ENCODE data around the gene GSC2.
A peak's percentile ranks its signal among the peaks of the same experiment; 100 is the strongest.

GSC2 gene

DNA sequence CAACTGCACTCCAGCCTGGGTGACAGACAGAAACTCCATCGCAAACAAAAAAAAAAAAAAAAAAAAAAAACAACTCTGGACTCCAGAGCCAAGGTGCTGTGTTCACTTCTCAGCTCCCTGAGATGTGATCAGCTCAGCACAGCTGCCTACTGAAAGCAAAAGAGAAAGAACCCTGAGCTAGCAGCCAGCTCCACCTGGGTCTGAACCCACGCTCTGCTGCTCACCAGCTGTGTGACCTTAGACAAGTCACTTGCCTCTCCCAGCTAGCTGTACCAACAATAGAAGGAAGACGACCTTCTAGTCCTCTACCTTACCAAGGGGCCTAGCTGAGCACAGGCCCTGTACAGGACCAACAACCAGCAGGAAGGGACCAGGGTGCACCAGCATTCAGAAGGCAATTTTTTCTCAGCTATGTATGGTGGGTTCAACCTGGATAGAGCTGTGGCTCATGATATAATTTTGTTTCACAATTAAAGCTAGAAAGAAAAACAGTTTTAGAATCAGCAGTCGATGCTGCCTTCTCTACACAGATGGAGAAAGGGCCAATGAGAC lies 31.7 kb downstream of the GSC2 start:
- DNase-seq = no peak

DNA sequence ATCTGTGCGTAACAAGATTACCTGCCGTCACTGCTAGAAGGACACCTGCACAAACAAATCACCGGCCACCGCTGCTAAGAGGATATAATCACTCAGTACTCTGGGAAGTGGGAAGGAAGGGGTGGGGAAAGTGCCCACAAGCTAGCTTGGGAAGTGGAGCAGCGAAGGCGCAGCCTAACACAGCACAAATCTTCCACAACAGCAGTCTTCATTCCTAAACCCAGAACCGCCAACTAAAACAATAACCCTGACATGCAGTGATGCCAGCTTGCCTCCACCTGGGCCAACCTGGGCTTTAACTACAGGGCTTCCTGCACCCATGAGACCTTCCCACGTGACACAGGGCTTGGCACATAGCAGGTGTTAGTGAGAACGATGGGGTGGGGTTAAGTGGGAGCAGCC lies 33.0 kb downstream of the GSC2 start:
- DNase-seq = peak; percentile 58

DNA sequence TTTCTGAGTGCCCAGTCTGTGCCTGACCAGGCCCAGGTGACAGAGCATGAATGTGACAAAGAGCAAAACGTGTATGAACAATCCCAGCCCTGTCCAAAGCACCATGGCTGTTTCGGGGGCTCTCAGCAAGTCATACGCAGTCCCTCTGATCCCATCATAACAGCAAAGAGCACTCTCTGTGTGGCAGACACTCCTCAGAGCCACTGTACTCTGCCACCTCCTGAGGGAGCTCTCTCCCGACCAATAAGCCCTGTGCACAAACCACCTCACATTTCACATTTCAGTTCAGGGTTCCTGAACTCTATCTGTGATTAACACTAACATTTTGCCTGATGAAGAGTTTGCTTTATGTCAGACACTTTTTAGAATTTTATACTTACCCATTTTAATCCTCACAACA lies 34.5 kb downstream of the GSC2 start:
- no peak for DNase-seq

DNA sequence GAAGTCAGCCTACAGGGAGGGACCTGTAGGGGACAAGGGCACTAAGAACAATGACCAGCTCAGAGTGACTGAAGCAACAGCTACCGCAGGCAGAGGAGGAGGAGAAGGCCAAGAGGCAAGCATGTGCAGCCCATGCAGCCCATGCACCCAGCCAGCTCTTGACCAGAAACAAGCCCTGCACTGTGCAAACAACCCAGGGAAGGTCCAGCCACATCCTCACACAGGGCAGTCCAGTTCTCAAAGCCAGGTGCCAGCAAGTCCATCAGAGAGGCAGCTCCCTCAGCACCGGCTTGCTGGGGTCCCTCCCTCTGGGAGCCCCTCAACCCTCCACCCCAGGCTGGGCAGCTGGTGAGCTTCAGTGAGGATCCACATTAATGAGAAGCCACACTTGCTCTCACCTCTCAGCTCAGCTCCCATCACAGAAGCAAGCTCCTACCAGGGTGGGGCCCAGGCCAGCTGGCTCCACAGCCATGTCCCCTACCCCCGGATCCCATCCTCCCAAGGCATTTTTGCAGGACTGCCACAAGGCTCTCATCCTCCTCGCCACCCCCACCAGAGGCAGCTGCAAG lies 35.0 kb downstream of the GSC2 start:
- DNase-seq = no peak

DNA sequence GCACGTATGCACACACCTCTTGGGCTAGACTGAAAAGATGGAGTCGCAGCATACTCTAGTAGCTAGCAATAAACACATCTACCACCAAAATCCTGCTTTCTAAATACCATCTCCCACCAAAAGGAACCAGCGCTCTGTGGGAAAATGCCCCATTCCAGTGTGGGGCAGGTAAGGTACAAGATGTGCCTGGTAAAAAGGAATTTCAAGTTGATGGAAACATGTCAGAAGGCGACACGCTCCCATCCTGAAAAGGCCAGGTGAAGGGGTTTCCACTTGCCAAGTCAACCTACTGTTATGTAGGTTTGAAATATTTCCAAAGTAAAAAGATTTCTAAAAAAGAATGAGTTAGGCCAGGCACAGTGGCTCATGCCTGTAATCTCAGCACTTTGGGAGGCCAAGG lies 36.7 kb downstream of the GSC2 start:
- DNase-seq = no peak

DNA sequence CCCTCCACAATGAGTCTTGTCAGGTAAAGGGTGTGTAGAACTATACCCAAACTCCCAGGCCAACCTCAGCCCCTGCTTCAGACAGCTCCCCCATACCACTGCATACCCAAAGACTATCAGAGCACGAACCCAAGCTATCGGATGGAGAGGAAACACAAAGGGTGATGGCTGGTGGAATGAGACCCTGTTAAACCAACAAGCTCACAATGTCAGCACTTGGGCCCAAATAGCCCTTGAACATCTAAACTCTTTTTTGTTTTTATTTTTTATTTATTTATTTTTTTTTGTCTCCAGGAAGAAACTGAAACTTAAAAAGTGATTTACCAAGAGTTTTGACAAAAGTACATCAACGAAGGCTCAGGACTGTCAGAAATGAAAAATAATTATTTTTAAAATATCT lies 38.5 kb downstream of the GSC2 start:
- no peak for DNase-seq

DNA sequence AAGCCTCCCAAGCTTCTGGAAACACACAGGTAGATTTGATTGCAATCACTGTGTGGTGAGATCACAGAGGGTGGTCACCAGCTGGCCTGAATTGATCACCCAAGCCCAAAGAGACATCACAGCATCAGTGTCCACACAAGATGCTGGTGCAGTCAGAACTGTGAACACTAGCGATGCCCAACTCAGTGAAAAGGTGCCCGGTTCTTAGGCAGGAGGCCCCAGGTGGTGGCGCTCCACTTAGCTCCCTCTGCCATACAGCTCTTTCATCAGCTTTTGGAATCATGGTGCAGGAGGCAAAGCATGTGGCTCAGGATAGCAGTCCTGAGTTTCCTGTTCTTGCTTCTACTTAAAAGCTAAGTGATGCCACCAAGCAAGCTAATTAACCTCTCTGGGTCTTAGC lies 39.0 kb downstream of the GSC2 start:
- no peak for DNase-seq

DNA sequence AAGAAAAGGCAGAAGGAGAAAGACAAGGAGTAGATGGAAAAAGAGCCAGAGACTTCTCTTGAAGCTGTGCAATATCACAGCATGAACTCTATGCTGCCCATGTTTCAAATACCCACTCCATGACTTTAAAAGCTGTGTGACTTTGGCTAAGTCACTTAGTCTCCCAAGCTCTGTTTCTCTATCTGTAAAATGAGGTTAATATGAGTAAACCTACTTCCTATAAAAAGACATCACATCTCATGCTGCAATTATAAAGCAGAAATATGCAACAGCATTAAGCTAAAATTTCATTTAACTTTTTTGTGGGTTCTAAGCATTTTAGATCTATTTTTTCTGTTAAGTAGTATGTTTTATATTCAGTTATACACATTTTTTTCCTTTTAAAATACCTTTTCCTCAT lies 39.4 kb downstream of the GSC2 start:
- no peak for DNase-seq

DNA sequence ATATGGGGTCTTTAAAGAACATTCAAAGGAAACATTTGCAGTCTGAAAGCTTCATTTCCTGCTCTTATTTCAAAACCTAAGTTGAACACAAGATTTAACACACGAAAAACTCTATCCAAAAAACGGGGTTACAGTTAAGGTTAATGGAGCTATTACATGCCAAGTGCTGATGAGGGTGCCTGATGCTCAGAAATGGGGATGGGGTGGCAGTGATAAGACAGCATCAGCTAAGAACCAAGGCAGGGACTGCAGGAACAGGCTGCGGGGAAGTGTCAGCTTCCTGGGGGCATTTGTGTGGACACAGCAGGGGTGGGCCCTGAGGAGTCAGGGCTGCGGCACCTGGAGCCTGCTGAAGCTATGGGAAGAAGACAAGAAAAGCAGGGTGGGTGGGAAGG lies 40.0 kb downstream of the GSC2 start:
- no peak for DNase-seq

DNA sequence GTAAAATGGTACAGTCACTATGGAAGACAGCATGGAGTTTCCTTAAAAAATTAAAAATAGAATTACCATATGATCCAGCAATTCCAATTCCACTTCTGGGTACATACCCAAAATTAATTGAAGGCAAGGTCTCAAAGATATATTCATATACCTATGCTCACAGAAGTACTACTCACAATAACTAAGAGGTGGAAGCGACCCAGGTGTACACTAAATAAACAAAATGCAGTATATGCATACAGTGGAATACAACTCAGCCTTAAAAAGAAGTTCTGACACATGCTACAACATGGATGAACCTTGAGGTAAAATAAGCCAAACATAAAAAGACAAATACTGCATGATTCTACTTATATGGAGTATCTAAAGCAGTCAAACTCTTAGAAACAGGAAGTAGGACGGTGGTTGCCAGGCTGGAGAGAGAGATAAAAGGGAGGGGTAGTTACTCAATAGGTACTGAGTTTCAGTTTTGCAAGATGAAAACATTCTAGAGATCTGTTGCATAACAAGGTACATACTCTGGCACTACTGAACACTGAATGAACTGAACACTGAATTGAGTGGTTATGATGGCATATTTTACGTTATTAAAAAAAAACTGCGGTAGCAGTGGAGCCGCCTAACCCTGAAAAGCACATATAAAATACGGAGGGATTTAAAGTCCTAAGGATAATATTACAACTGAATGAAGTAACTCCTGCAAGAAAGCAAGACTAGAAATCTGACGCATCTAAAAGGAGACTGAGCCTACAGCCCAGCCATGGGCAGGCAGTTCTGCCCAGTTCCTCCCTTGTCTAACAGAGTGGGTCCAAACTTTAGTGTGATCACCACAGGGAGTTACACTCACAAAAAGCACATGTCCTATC lies 40.7 kb downstream of the GSC2 start:
- no peak for DNase-seq

DNA sequence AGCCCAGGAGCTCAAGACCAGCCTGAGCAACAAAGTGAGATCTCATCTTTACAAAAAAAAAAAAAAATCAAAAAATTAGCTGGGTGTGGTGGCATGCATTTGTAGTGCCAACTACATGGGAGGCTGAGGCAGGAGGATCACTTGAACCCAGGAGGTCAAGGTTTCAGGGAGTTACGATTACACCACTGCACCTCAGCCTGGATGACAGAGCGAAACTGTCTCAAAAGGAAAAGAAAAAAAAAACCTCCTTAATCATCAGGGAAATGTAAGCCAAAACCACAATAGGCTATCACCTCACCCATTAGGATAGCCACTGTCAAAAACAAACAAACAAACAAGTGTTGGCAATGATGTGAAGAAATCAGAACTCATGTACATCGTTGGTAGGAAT lies 41.3 kb downstream of the GSC2 start:
- DNase-seq = no peak

DNA sequence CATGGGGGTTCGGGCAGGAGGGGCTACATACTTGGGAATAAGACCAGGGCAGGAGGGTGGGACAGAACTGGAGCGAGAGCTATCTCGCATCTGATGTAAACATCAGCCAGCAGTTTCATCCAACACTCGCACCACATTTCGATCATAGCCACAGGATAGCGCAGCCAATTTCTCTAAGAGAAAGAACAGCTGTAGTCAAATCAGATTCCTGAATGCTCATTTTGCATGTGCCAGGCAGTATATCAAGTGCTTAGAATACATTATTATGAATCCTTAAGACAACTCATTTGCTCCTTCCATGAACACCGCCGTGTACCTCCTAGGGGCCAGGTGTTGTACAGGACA lies 42.4 kb downstream of the GSC2 start:
- DNase-seq = no peak

DNA sequence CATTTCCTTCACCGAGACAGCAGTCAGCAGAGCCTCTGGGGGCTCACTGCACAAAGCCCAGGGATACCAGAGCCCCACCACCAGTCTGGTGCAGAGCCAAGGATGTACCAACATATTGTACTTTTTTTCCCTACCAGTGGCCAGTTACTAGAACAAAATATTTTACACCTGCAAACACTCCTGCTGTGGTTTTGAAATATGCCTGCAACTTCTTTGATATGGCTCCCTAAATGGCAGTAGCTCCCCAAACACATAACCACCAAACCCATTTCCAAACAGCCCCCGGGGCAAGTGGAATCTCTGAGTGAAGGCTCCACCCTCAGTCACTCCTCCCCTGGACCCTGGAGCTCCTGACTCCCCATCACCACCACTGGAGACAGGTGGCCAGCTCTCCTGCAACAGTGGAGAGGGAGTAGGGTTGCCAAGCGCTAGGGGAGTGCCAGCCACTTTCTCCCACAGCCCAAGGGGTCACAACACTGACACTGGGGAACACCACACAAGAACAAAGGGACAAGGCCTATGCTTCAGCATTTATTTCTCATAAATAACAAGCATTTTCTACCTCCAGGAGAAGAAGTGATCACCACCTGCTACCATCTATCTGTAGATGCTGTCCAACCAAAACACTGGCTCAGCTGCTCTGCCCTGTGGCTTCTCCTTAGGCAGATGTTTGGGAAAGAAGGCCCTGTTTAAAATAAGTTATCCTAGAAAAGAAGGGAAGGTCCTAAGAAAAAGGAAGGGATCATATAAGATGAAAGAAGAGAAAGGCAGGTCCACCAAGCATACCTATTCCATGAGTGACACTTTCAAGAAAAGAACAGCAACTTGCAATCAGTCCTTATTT lies 43.0 kb downstream of the GSC2 start:
- DNase-seq = no peak

DNA sequence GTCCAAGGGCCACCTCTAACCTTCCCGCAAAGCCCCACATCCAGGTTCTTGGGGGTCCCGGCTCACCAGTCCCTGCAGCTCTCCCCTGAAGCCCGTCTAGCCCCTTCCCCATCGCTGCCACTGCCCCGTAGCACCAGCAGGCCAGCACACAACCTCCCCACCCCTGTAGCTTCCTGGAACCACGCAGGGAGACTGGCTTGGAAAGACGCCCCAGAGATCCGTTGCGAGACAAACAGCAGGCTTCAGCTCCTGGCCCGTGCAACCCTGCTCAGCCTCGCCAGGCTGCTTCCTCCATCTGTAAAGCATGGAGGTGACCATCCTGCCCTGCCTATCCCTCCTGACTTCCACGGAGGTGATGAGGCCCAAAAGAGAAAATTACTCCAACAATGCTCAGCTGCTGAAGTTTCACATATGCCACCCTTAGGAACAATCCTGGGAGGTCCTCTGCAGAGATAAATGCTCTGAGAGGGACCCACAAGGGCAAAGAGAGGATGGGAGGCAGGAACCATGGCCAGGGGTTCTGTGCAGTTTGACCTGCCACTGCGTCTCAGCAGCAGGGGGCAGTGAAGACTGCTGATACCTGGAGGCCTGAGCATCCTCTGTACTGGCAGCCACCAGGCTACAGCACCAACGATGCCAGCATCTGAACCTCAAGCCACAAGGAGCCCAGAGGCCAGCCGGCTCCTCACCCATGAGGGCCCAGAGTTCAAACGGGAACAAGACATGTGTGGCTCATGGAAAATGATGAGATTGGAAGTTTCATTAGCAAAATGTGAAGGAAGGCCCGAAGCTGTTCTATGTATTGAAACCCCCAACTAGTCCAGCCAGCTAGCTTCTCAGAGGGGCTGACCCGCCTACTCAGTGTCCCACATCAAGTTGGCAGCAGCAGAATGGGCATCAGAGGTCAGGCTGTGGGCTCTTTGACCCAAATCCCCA lies 44.0 kb downstream of the GSC2 start:
- no peak for DNase-seq

DNA sequence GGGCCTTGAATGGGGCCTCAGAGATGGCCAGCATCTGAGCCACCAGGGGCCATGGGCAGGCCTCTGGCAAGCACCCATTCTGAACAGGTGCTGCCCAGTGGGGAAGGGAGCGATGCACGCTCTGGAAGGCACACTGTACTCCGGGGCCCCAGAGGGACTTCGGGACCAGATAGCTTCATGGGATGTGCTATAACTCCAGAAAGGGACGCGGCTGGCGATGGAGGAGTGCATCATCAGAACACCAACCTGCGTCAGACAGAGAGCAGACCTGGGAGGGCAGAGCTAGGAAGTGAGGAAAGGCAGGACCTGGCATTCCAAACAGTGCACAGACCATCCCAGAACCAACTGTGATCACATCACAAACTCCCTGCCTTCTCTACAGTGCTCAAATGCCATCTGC lies 44.6 kb downstream of the GSC2 start:
- DNase-seq = no peak

DNA sequence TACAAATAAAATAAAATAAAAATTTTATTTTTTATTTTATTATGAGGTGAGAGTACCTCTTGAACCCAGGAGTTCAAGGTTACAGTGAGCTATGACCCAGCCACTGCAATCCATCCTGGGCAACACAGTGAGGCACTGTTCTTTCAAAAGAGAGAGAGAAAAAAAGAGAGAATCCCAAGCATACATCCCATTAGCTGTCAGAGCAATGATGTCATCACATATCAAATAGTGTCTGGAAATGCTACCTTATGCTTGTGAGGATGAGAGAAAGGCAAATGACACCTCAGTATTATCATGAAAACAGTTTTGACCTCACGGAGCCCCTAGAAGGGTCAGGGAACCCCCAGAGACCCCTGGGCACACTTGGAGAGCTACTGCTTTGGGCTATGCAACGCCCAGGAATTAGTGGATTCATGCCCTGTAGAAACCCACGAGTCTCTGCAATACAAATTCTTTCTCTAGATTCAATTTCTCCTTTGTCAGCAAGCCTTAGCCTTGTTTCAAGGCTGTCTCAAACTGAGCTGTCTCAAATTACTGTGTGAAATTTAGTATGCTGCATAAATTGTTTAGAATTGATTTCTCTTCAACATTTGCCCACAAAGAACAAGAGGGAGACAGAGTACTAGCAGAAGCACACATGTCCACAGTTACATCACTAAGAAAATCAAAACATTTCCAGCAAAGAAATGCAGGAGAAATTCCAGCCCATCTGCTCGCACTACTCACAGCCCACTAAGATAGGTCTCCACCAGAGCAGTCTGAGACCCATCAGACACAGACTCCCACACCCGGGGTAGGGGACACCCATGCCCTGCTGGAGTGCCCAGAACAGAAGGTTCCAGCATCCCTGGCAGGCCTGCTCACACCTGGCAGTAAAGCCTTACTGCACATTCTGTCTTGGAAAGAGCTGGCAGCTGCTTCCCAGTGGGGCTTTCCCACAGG lies 45.9 kb downstream of the GSC2 start:
- peak; percentile 64 for DNase-seq

DNA sequence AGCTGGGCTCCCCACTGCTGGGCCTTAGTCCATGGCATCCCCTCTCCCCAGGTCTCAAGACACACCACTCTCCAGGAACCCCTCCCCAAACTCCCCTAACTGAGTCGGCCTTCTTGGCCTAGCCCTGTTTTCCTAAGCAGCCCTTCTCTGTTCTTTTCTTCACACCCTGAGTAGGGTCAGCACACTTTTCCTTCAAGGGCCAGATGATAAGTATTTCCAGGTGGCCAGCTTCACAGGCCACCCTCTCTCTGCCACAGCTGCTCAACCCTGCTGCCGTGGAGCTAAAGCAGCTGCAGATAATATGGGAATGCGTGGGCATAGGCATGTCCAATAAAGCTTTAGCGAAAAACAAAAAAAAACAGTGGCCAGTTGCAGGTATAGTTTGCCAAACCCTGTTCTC lies 51.9 kb downstream of the GSC2 start:
- DNase-seq = no peak

DNA sequence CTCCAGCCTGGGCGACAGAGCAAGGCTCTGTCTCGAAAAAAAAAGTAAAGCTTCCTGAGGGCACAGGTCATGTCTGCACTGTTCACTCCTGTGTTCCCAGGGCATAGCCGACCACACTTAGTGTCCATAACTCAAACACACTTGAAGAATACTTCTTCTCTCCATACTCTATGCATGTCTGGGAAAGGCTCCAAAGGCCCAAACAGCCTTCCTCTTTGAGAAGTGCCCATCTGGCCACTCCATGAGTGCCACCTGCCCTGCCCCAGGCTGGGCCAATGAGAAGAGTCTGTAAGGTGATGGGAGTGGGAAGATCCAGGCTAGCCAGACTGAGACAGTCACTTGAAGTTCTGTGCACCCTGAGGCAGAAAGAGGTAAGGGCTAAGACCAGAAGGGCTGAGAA lies 52.6 kb downstream of the GSC2 start:
- peak; percentile 41 for DNase-seq

Data from NCI-H2171 treated with DMSO at 0.1 percent for 48 hours (cell line).